Adrenal gland (tissue), 12 donors: Measurements from ENCODE around the gene RPS28. TPM values are rescaled to one million over a fixed set of nuclear protein-coding genes. Genes with fewer than 3 reads are reported as not detected.
"Not testable (repeated sequence)": the region's sequence is repeated elsewhere in the genome, so short reads cannot be mapped to it uniquely, and the experiment has no call there.

Experiments used
- DNase-seq, 7 donors: peaks; one replicate each; pipeline ENCODE4 v3.0.0-alpha.2; 2019 to 2020
- H3K27ac ChIP-seq, 5 donors: fragments of 200-600 bp; sonication (generic) in 4 of 5; 1 replicate in 3 of 5; 2 replicates in 2 of 5; pipeline versions ENCODE4 v1.5.1 to v1.8.0; 2016 to 2020; ENCODE audit warnings: mild to moderate bottlenecking in 1 of 5
- H3K27me3 ChIP-seq: fragments of 200-600 bp; 2 replicates; pipeline ENCODE4 v1.8.0; 2021
- H3K36me3 ChIP-seq, 2 donors: fragments of 200-600 bp; replicated peaks in 1 of 2; 1 replicate in 1 of 2; 2 replicates in 1 of 2; pipeline versions ENCODE4 v1.5.1 to v1.8.0; 2018 to 2022
- H3K4me1 ChIP-seq, 2 donors: fragments of 200-600 bp; replicated peaks in 1 of 2; 1 replicate in 1 of 2; 2 replicates in 1 of 2; pipeline versions ENCODE4 v1.5.1 to v1.8.0; 2018 to 2021
- H3K4me3 ChIP-seq, 4 donors: fragments of 200-600 bp; sonication (generic) in 3 of 4; one replicate each; pipeline ENCODE4 v1.5.1; 2016 to 2018
- H3K9me3 ChIP-seq, 3 donors: fragments of 200-600 bp; sonication (generic) in 1 of 3; replicated peaks in 1 of 3; 1 replicate in 2 of 3; 2 replicates in 1 of 3; pipeline versions ENCODE4 v1.5.1 to v1.8.0; 2016 to 2021
- CTCF ChIP-seq, 6 experiments: fragments of 450-650 bp in 4 of 6; fragments of 200-600 bp in 2 of 6; sonication (generic) in 1 of 6; IDR thresholded peaks; 1 replicate in 5 of 6; 2 replicates in 1 of 6; pipeline versions ENCODE4 v1.5.1 to v1.8.0; 2016 to 2021; ENCODE audit warnings: antibody characterized with exemption in 6 of 6, mild to moderate bottlenecking in 2 of 6, moderate library complexity in 1 of 6
- POLR2A ChIP-seq, 2 donors: fragments of 450-650 bp; IDR thresholded peaks; one replicate each; pipeline ENCODE4 v1.6.1; 2017; ENCODE audit warnings: antibody characterized with exemption in 2 of 2, mild to moderate bottlenecking in 2 of 2, moderate library complexity in 1 of 2
- WGBS, 4 donors: extraction: QIAGEN DNeasy Blood & Tissue Kit in 2 of 4; methylation state at CpG; one replicate each; pipeline versions ENCODE4 v1.1.5 to v1.1.7; 2013 to 2017; 5-methylcytosine and 5-hydroxymethylcytosine counted together
- intact Hi-C, 2 donors: fragments of 100-400 bp; cut with DNase I; formaldehyde crosslinking; loops; one replicate each; pipeline versions ENCODE4 v1.14.1 to v1.15.0; 2022 to 2023
- polyA plus RNA-seq, 3 donors: library from polyadenylated mRNA; stranded (reverse); fragments of 200-250 nt in 2 of 3; fragments of 350-450 nt in 1 of 3; fragmentation: Illumina TruSeq in 1 of 3; extraction: RNeasy Lipid Tissue Mini Kit (QIAGEN cat#74804) in 1 of 3; gene quantifications; one replicate each; pipeline ENCODE4 v1.2.3, GENCODE V29; 2013 to 2014
- total RNA-seq, 9 donors: library from RNA; depleted of rRNA in 4 of 9; stranded (reverse); fragments of >200 nt in 4 of 9; fragments of 120-200 nt in 1 of 9; fragmentation: NEBNext Ultra II Directional in 1 of 9; extraction: Animal tissue kit (Norgen Biotek cat#: 25700) in 1 of 9; gene quantifications; one replicate each; pipeline versions ENCODE4 v1.1.0 to v1.2.4, GENCODE V29; 2013 to 2023
- donor health status: healthy with polysubstance abuse.
- donor health status: Bipolar disorder and iron deficiency.
- donor health status: DM: yes; HTN: yes; CAD: no.
- donor health status: DM: no; HTN: no; CAD: no.
- donor health status: DM: no; HTN: no; CAD: no.
- donor health status: DM: yes; HTN: yes; CAD: no.

The RPS28 gene
- total and polyA plus RNA-seq, 12 donors: 155 to 1,896 (median 614) TPM

- peaks cover 0 to 12% of the 10 kb centered on the region in 2 donors for H3K4me1 ChIP-seq
- peak; percentile 94 to 98 (median 98) for DNase-seq
- TF ChIP-seq CTCF (IDR thresholded peaks at IDR 0.05) (peak in 2 of 6 experiments; percentile 2 to 21), POLR2A (IDR thresholded peaks at IDR 0.05) (peak; percentile 44 to 48)
- H3K27ac ChIP-seq: peak within 1 kb of the TSS in 4 of 5 donors; percentile 41 to 87 (median 58)
- H3K9me3 ChIP-seq: no peaks in the 10 kb centered on the region
- H3K27me3 ChIP-seq: no peaks in the 10 kb centered on the region
- no peaks in the 10 kb centered on the region for H3K36me3 ChIP-seq
- intact Hi-C loops: no loop called here
- WGBS, 4 donors: 0 to 11% (median 10%) methylated on average over 2 to 65 of the region's 65 CpGs; no CpG with 5 or more reads in 1 of the 4 donors
- peak within 1 kb of the TSS in 2 of 4 donors; percentile 10 to 60 for H3K4me3 ChIP-seq
Measured at GRCh38 chr19:8342684-8343482, 21.6 kb downstream of the RPS28 start, which contains the start of gene KANK3. Gene KANK3 (minus strand): TSS chr19:8343262. CDS start chr19:8337828, 5,434 bp downstream.

GRCh38 chr19:8343483-8343844, 22.2 kb downstream of the RPS28 start:
- TF ChIP-seq POLR2A (IDR thresholded peaks at IDR 0.05) (no peak), CTCF (IDR thresholded peaks at IDR 0.05) (no peak)
- Histone ChIP-seq H3K27me3 (no peaks in the 10 kb centered on the region), H3K4me3 (peak overlapping the region in 1 of 4 donors; percentile 60), H3K27ac (no peak overlapping the region), H3K9me3 (no peaks in the 10 kb centered on the region), H3K36me3 (no peaks in the 10 kb centered on the region), H3K4me1 (peaks cover 0 to 12% of the 10 kb centered on the region in 2 donors)
- WGBS, 4 donors: 37 to 50% (median 43%) methylated on average over 9 to 11 of the region's 11 CpGs
- intact Hi-C loops: no loop called here
- no peak for DNase-seq

GRCh38 chr19:8349629-8350372, 28.5 kb downstream of the RPS28 start:
- H3K9me3 ChIP-seq, H3K27me3 ChIP-seq, DNase-seq, H3K4me1 ChIP-seq, H3K36me3 ChIP-seq, H3K27ac ChIP-seq, H3K4me3 ChIP-seq: not testable (repeated sequence)
- 60 to 69% (median 65%) methylated on average over 8 of the region's 8 CpGs for WGBS, 4 donors
- intact Hi-C loops: loop anchor here (5.0 to 10.0 kb wide), 3 partner anchors 155 to 235 kb away; partner anchors contain the start of gene PRAM1 (in 1 of the 2)

GRCh38 chr19:8352134-8352827, 31.0 kb downstream of the RPS28 start:
- DNase-seq: peak in 1 of 7 donors; percentile 49
- intact Hi-C loops: loop anchor here (5.0 to 10.0 kb wide), 3 partner anchors 153 to 233 kb away; partner anchors contain the start of gene PRAM1 (in 1 of the 2)
- Histone ChIP-seq H3K4me3 (no peak overlapping the region), H3K9me3 (no peaks in the 10 kb centered on the region), H3K4me1 (peaks cover 5 to 18% of the 10 kb centered on the region in 2 donors), H3K27ac (peak overlapping the region in 1 of 5 donors; percentile 5), H3K27me3 (no peaks in the 10 kb centered on the region), H3K36me3 (no peaks in the 10 kb centered on the region)
- TF ChIP-seq POLR2A (IDR thresholded peaks at IDR 0.05) (no peak), CTCF (IDR thresholded peaks at IDR 0.05) (no peak)
- 16 to 30% (median 23%) methylated on average over 9 to 10 of the region's 10 CpGs for whole genome bisulfite sequencing, 4 donors

- peaks cover 5 to 19% of the 10 kb centered on the region in 2 donors for H3K4me1 ChIP-seq
- not testable (repeated sequence) for H3K27me3 ChIP-seq, H3K36me3 ChIP-seq, H3K4me3 ChIP-seq, H3K9me3 ChIP-seq, DNase-seq
- H3K27ac ChIP-seq: peak overlapping the region in 1 of 5 donors; percentile 5
- 40 to 62% (median 59%) methylated on average over 1 to 5 of the region's 5 CpGs for WGBS, 4 donors
- intact Hi-C loops: loop anchor here (5.0 to 10.0 kb wide), 3 partner anchors 152 to 232 kb away; partner anchors contain the start of gene PRAM1 (in 1 of the 2)
Measured at GRCh38 chr19:8352845-8353244, 31.5 kb downstream of the RPS28 start.
